Hypothalamus (tissue), 51 donors: Measurements from ENCODE around the gene WTIP.

ENCODE experiments used
- DNase-seq, 51 donors: peaks; one replicate each; lab custom pipeline; 2025; lab: John Stamatoyannopoulos, UW

Gene WTIP

GRCh38 chr19:34549833-34550232, 68.3 kb downstream of the WTIP start:
- DNase-seq, result no peak

GRCh38 chr19:34555447-34555846, 73.9 kb downstream of the WTIP start:
- DNase-seq, result no peak

GRCh38 chr19:34556488-34556887, 74.9 kb downstream of the WTIP start:
- peak in 7 of 51 donors; percentile 2 to 43 (median 10) for DNase-seq

- no peak for DNase-seq
Measured at GRCh38 chr19:34559045-34559444, 77.5 kb downstream of the WTIP start.

- DNase-seq, result no peak
Measured at GRCh38 chr19:34560229-34560628, 78.7 kb downstream of the WTIP start.
